ENCODE data around the gene RTN4RL1. TPM values are rescaled to one million over a fixed set of nuclear protein-coding genes. Genes with fewer than 3 reads are reported as not detected.
"Not testable (repeated sequence)": the region's sequence is repeated elsewhere in the genome, so short reads cannot be mapped to it uniquely, and the experiment has no call there.

RTN4RL1 gene
- polyA plus RNA-seq, 1 donor from 2014 or later: 0.44 TPM

GRCh38 chr17:1905190-1905913 is 119.8 kb downstream of the RTN4RL1 start:
- H3K36me3 Mint-ChIP-seq: no peaks in the 10 kb centered on the region
- peaks cover 17 to 27% (median 23%) of the 10 kb centered on the region in 3 donors for H3K4me1 Mint-ChIP-seq
- peak overlapping the region in 3 of 4 donors; percentile 9 to 76 (median 29) for H3K4me3 Mint-ChIP-seq
- no peak overlapping the region for H3K27ac Mint-ChIP-seq
- peaks cover 33% of the 10 kb centered on the region for H3K27me3 Mint-ChIP-seq
- no peaks in the 10 kb centered on the region for H3K9me3 Mint-ChIP-seq

- Mint-ChIP-seq H3K27me3 (peaks cover 25% of the 10 kb centered on the region), H3K36me3 (peaks cover 3% of the 10 kb centered on the region), H3K9me3 (no peaks in the 10 kb centered on the region), H3K27ac (peak overlapping the region; percentile 6 to 20 (median 19)), H3K4me1 (peaks cover 17 to 27% (median 23%) of the 10 kb centered on the region in 3 donors), H3K4me3 (peak overlapping the region; percentile 18 to 87 (median 34))
These were observed 120.6 kb downstream of the RTN4RL1 start for GRCh38 chr17:1904273-1905182.

- Mint-ChIP-seq H3K4me3 (no peak overlapping the region), H3K27me3 (no peaks in the 10 kb centered on the region), H3K4me1 (peaks cover 11 to 13% (median 12%) of the 10 kb centered on the region in 3 donors), H3K9me3 (no peaks in the 10 kb centered on the region), H3K36me3 (peaks cover 5% of the 10 kb centered on the region), H3K27ac (no peak overlapping the region)
These were observed 125.6 kb downstream of the RTN4RL1 start for GRCh38 chr17:1899403-1900000.

GRCh38 chr17:1898872-1899271 is 126.3 kb downstream of the RTN4RL1 start:
- Mint-ChIP-seq H3K27me3 (no peaks in the 10 kb centered on the region), H3K4me3 (no peak overlapping the region), H3K36me3 (peaks cover 5% of the 10 kb centered on the region), H3K27ac (no peak overlapping the region), H3K4me1 (peaks cover 4 to 7% (median 7%) of the 10 kb centered on the region in 3 donors), H3K9me3 (no peaks in the 10 kb centered on the region)

GRCh38 chr17:1898332-1898731 is 126.8 kb downstream of the RTN4RL1 start:
- Mint-ChIP-seq H3K4me3 (no peak overlapping the region), H3K36me3 (peaks cover 5% of the 10 kb centered on the region), H3K27ac (no peak overlapping the region), H3K9me3 (no peaks in the 10 kb centered on the region), H3K4me1 (peaks cover 3 to 5% (median 4%) of the 10 kb centered on the region in 3 donors), H3K27me3 (no peaks in the 10 kb centered on the region)

- H3K9me3 Mint-ChIP-seq: no peaks in the 10 kb centered on the region
- no peaks in the 10 kb centered on the region for H3K27me3 Mint-ChIP-seq
- H3K4me3 Mint-ChIP-seq: no peak overlapping the region
- no peak overlapping the region for H3K27ac Mint-ChIP-seq
- H3K36me3 Mint-ChIP-seq: peaks cover 7% of the 10 kb centered on the region
- peaks cover 0 to 2% (median 1%) of the 10 kb centered on the region in 3 donors for H3K4me1 Mint-ChIP-seq
These were observed 128.0 kb downstream of the RTN4RL1 start for GRCh38 chr17:1897105-1897656.

GRCh38 chr17:1896243-1897104 is 128.7 kb downstream of the RTN4RL1 start:
- Mint-ChIP-seq H3K4me1 (peaks cover 0 to 1% (median 0%) of the 10 kb centered on the region in 3 donors), H3K9me3 (no peaks in the 10 kb centered on the region), H3K27ac (peak overlapping the region in 1 of 3 donors; percentile 82), H3K27me3 (no peaks in the 10 kb centered on the region), H3K36me3 (peaks cover 9% of the 10 kb centered on the region), H3K4me3 (no peak overlapping the region)

- H3K36me3 Mint-ChIP-seq, H3K9me3 Mint-ChIP-seq, H3K4me3 Mint-ChIP-seq, H3K27me3 Mint-ChIP-seq, H3K4me1 Mint-ChIP-seq, H3K27ac Mint-ChIP-seq: not testable (repeated sequence)
These were observed 129.7 kb downstream of the RTN4RL1 start for GRCh38 chr17:1895479-1895878.

GRCh38 chr17:1894753-1895339 is 130.3 kb downstream of the RTN4RL1 start:
- Mint-ChIP-seq H3K4me3 (no peak overlapping the region), H3K27ac (no peak overlapping the region), H3K27me3 (no peaks in the 10 kb centered on the region), H3K9me3 (no peaks in the 10 kb centered on the region), H3K4me1 (peaks cover 0 to 1% (median 0%) of the 10 kb centered on the region in 3 donors), H3K36me3 (peaks cover 9% of the 10 kb centered on the region)

GRCh38 chr17:1890758-1891450 is 134.2 kb downstream of the RTN4RL1 start:
- peaks cover 0 to 1% (median 0%) of the 10 kb centered on the region in 3 donors for H3K4me1 Mint-ChIP-seq
- H3K9me3 Mint-ChIP-seq: no peaks in the 10 kb centered on the region
- peaks cover 4% of the 10 kb centered on the region for H3K36me3 Mint-ChIP-seq
- no peaks in the 10 kb centered on the region for H3K27me3 Mint-ChIP-seq
- peak overlapping the region in 1 of 4 donors; percentile 14 for H3K4me3 Mint-ChIP-seq
- H3K27ac Mint-ChIP-seq: peak overlapping the region in 1 of 3 donors; percentile 45

- no peak overlapping the region for H3K4me3 Mint-ChIP-seq
- H3K9me3 Mint-ChIP-seq: no peaks in the 10 kb centered on the region
- H3K36me3 Mint-ChIP-seq: peaks cover 7% of the 10 kb centered on the region
- no peaks in the 10 kb centered on the region for H3K4me1 Mint-ChIP-seq
- no peak overlapping the region for H3K27ac Mint-ChIP-seq
- H3K27me3 Mint-ChIP-seq: no peaks in the 10 kb centered on the region
These were observed 136.4 kb downstream of the RTN4RL1 start for GRCh38 chr17:1888741-1889140.

All from IgD-negative memory B cell (primary cell).